Liver (tissue), 9 donors: ENCODE measurements around the gene SYT8. TPM values are rescaled to one million over a fixed set of nuclear protein-coding genes. Genes with fewer than 3 reads are reported as not detected.
A peak's percentile ranks its signal among the peaks of the same experiment; 100 is the strongest.

Experiments
- DNase-seq: peaks from one replicate; pipeline ENCODE4 v3.0.0-alpha.2; 2017; ENCODE audit warnings: low spot score
- H3K27ac ChIP-seq, 2 donors: one replicate each; pipeline ENCODE4 v1.7.0; 2013; ENCODE audit warnings: inconsistent platforms in 2 of 2, low read length in 2 of 2, control low read depth in 1 of 2, low read depth in 1 of 2, mild to moderate bottlenecking in 1 of 2
- H3K27me3 ChIP-seq, 4 donors: one replicate each; pipeline versions ENCODE4 v1.6.1 to v1.7.0; 2013; ENCODE audit warnings: low read length in 3 of 4, inconsistent platforms in 1 of 4, mild to moderate bottlenecking in 1 of 4, moderate library complexity in 1 of 4; ENCODE audit not compliant: control insufficient read depth in 4 of 4, insufficient read depth in 4 of 4
- H3K36me3 ChIP-seq, 4 donors: one replicate each; pipeline versions ENCODE4 v1.6.1 to v1.7.0; 2013; ENCODE audit warnings: low read length in 3 of 4, mild to moderate bottlenecking in 3 of 4, low read depth in 1 of 4, moderate library complexity in 1 of 4; ENCODE audit not compliant: control insufficient read depth in 4 of 4, insufficient read depth in 3 of 4
- H3K4me1 ChIP-seq, 4 donors: one replicate each; pipeline versions ENCODE4 v1.6.1 to v1.7.0; 2013; ENCODE audit warnings: low read length in 3 of 4, mild to moderate bottlenecking in 3 of 4, moderate library complexity in 1 of 4; ENCODE audit not compliant: control insufficient read depth in 4 of 4, insufficient read depth in 4 of 4
- H3K4me3 ChIP-seq, 3 donors: one replicate each; pipeline versions ENCODE4 v1.6.1 to v1.7.0; 2013; ENCODE audit warnings: low read length in 3 of 3, control low read depth in 1 of 3, low read depth in 1 of 3, mild to moderate bottlenecking in 1 of 3
- H3K9ac ChIP-seq, 2 donors: one replicate each; pipeline ENCODE4 v1.7.0; 2013; ENCODE audit warnings: low read length in 2 of 2, mild to moderate bottlenecking in 2 of 2, moderate library complexity in 2 of 2, control low read depth in 1 of 2, low read depth in 1 of 2
- H3K9me3 ChIP-seq, 4 donors: one replicate each; pipeline versions ENCODE4 v1.6.1 to v1.7.0; 2013; ENCODE audit warnings: low read length in 3 of 4; ENCODE audit not compliant: control insufficient read depth in 4 of 4
- EGR1 ChIP-seq, 2 donors: IDR thresholded peaks; 2 replicates each; pipeline ENCODE4 v1.6.1; 2016 to 2018; ENCODE audit warnings: antibody characterized with exemption in 2 of 2, low read depth in 2 of 2
- FOXA1 ChIP-seq: IDR thresholded peaks from 2 replicates; pipeline ENCODE4 v1.6.1; 2016; ENCODE audit warnings: antibody characterized with exemption
- FOXA2 ChIP-seq: IDR thresholded peaks from 2 replicates; pipeline ENCODE4 v1.6.1; 2016; ENCODE audit warnings: antibody characterized with exemption
- HNF4A ChIP-seq, 2 donors: conservative IDR thresholded peaks; 2 replicates each; pipeline ENCODE4 v1.6.1; 2016; ENCODE audit warnings: antibody characterized with exemption in 2 of 2, mild to moderate bottlenecking in 2 of 2
- HNF4G ChIP-seq: IDR thresholded peaks from 2 replicates; pipeline ENCODE4 v1.6.1; 2016; ENCODE audit warnings: antibody characterized with exemption
- JUND ChIP-seq, 2 donors: IDR thresholded peaks; 2 replicates each; pipeline ENCODE4 v1.6.1; 2016; ENCODE audit warnings: antibody characterized with exemption in 2 of 2
- NR2F2 ChIP-seq: IDR thresholded peaks from 2 replicates; pipeline ENCODE4 v1.6.1; 2016; ENCODE audit warnings: antibody characterized with exemption
- RAD21 ChIP-seq, 2 donors: IDR thresholded peaks; 2 replicates each; pipeline ENCODE4 v1.6.1; 2016; ENCODE audit warnings: antibody characterized with exemption in 2 of 2, mild to moderate bottlenecking in 2 of 2
- RXRA ChIP-seq, 2 donors: IDR thresholded peaks; 2 replicates each; pipeline ENCODE4 v1.6.1; 2017 to 2018; ENCODE audit warnings: antibody characterized with exemption in 2 of 2, mild to moderate bottlenecking in 1 of 2
- SP1 ChIP-seq: IDR thresholded peaks from 2 replicates; pipeline ENCODE4 v1.6.1; 2018; ENCODE audit warnings: antibody characterized with exemption, mild to moderate bottlenecking
- TAF1 ChIP-seq: conservative IDR thresholded peaks from 2 replicates; pipeline ENCODE4 v1.6.1; 2016; ENCODE audit warnings: antibody characterized with exemption, mild to moderate bottlenecking
- YY1 ChIP-seq: IDR thresholded peaks from 2 replicates; pipeline ENCODE4 v1.6.1; 2016; ENCODE audit warnings: antibody characterized with exemption, mild to moderate bottlenecking
- WGBS: extraction: QIAGEN DNeasy Blood & Tissue Kit; methylation state at CpG from one replicate; pipeline ENCODE4 v1.1.7; 2013; 5-methylcytosine and 5-hydroxymethylcytosine counted together
- polyA plus RNA-seq, 2 donors: library from polyadenylated mRNA; stranded (reverse) in 1 of 2; unstranded in 1 of 2; fragments of 200-250 nt in 1 of 2; fragments of >200 nt in 1 of 2; fragmentation: Nextera tagmentation in 1 of 2; extraction: Ambion mirVana in 1 of 2; gene quantifications; one replicate each; pipeline versions ENCODE4 v1.2.1 to v1.2.3, GENCODE V29; 2013 to 2015
- total RNA-seq, 2 donors: library from RNA; depleted of rRNA; stranded (reverse); fragments of >200 nt; gene quantifications; one replicate each; pipeline ENCODE4 v1.2.3, GENCODE V29; 2014
- TF ChIP-seq, protein P1 (sequence below): IDR thresholded peaks from 2 replicates; pipeline ENCODE4 v1.6.1; 2016; ENCODE audit warnings: antibody characterized with exemption
- TF ChIP-seq, protein P2 (sequence below): IDR thresholded peaks from 2 replicates; pipeline ENCODE4 v1.6.1; 2016; ENCODE audit warnings: antibody characterized with exemption
- TF ChIP-seq, protein P3 (sequence below): fragments of 150-350 bp; IDR thresholded peaks from 2 replicates; pipeline ENCODE4 v1.5.1; 2017; ENCODE audit warnings: improper control_type of control experiment, low read depth, low read length; ENCODE audit not compliant: missing input control
- TF ChIP-seq, protein P4 (sequence below): IDR thresholded peaks from 2 replicates; pipeline ENCODE4 v1.6.1; 2016; ENCODE audit warnings: antibody characterized with exemption
- TF ChIP-seq, protein P5 (sequence below): IDR thresholded peaks from 2 replicates; pipeline ENCODE4 v1.6.1; 2016; ENCODE audit warnings: antibody characterized with exemption, mild to moderate bottlenecking
- donor health status: healthy.
- donor health status: healthy.
- donor health status: healthy.
- donor health status: healthy.
- donor health status: healthy.

The SYT8 gene
- total and polyA plus RNA-seq, 4 donors = 0.17 to 0.99 (median 0.35) TPM

DNA sequence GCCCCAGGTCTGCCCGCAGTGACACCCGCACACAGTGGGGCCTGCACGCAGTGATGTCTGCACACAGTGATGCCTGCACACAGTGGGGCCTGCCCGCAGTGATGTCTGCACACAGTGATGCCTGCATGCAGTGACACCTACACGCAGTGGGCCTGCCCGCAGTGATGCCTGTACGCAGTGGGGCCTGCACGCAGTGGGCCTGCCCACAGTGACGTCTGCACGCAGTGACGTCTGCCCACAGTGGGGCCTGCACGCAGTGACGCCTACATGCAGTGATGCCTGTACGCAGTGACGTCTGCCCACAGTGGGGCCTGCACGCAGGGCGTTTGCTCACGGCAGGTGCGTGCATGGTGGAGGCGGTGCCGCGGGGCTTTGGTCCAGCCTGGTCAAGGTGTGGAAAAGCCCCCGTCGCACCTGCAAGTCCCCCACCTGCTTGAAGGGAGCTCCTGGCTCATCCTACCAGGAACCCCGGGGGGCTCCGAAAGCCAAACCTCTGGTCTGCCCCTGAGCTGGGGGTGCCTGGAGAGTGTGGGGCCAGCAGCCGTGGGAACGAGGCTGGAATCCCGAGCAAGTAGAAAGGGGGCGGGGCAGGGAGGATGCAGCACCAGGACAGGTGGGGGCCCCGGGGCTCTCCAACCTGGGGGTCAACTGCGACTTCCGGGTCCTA, 8.9 kb upstream of the SYT8 start:
- TF ChIP-seq, protein P1, sequence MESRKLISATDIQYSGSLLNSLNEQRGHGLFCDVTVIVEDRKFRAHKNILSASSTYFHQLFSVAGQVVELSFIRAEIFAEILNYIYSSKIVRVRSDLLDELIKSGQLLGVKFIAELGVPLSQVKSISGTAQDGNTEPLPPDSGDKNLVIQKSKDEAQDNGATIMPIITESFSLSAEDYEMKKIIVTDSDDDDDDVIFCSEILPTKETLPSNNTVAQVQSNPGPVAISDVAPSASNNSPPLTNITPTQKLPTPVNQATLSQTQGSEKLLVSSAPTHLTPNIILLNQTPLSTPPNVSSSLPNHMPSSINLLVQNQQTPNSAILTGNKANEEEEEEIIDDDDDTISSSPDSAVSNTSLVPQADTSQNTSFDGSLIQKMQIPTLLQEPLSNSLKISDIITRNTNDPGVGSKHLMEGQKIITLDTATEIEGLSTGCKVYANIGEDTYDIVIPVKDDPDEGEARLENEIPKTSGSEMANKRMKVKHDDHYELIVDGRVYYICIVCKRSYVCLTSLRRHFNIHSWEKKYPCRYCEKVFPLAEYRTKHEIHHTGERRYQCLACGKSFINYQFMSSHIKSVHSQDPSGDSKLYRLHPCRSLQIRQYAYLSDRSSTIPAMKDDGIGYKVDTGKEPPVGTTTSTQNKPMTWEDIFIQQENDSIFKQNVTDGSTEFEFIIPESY = no peak
- TF ChIP-seq RXRA (IDR thresholded peaks at IDR 0.05) = no peak
- no peak for TF ChIP-seq FOXA2
- Histone ChIP-seq H3K4me3 (no peak overlapping the region), H3K9me3 (no peaks in the 10 kb centered on the region), H3K4me1 (peaks cover 4 to 31% (median 12%) of the 10 kb centered on the region in 4 donors), H3K9ac (no peak overlapping the region), H3K27ac (no peak overlapping the region), H3K36me3 (no peaks in the 10 kb centered on the region), H3K27me3 (no peaks in the 10 kb centered on the region)
- 90% methylated on average over 33 of the region's 33 CpGs for WGBS
- no peak for DNase-seq

DNA sequence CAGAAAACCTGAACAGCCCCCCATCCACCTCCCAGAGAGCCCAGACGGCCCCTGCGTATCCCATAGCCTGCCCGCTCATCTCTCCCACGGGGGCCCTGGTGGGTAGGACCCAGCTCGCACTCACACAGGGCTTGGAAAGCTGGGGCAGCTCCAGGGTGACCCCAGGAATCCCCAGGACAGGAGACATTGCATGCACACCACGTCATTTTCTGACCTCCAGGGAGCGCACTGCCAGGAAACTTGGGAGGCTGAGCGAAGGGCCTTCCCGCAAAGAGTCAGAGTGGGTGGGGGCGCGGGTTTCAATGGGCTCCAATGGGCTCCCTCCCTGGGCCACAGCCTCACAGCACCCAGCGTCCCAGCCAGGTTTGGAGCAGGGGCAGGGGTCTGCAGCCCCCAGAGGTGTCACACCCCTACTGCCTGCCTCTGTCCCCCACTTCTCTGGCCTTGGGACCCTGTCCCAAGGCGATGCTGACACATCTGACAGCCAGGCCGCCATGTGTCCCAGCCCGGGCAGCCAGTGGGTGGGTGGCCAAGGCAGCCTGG, 8.2 kb upstream of the SYT8 start:
- Histone ChIP-seq H3K4me1 (peaks cover 4 to 34% (median 15%) of the 10 kb centered on the region in 4 donors), H3K9ac (no peak overlapping the region), H3K27ac (peak overlapping the region in 1 of 2 donors; percentile 31), H3K9me3 (no peaks in the 10 kb centered on the region), H3K4me3 (no peak overlapping the region), H3K27me3 (no peaks in the 10 kb centered on the region), H3K36me3 (no peaks in the 10 kb centered on the region)
- 79% methylated on average over 15 of the region's 15 CpGs for WGBS
- DNase-seq = no peak
- TF ChIP-seq JUND (IDR thresholded peaks at IDR 0.05) = no peak
- no peak for TF ChIP-seq FOXA1
- TF ChIP-seq, protein P2, sequence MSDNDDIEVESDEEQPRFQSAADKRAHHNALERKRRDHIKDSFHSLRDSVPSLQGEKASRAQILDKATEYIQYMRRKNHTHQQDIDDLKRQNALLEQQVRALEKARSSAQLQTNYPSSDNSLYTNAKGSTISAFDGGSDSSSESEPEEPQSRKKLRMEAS = no peak
- no peak for TF ChIP-seq SP1
- no peak for TF ChIP-seq NR2F2

DNA sequence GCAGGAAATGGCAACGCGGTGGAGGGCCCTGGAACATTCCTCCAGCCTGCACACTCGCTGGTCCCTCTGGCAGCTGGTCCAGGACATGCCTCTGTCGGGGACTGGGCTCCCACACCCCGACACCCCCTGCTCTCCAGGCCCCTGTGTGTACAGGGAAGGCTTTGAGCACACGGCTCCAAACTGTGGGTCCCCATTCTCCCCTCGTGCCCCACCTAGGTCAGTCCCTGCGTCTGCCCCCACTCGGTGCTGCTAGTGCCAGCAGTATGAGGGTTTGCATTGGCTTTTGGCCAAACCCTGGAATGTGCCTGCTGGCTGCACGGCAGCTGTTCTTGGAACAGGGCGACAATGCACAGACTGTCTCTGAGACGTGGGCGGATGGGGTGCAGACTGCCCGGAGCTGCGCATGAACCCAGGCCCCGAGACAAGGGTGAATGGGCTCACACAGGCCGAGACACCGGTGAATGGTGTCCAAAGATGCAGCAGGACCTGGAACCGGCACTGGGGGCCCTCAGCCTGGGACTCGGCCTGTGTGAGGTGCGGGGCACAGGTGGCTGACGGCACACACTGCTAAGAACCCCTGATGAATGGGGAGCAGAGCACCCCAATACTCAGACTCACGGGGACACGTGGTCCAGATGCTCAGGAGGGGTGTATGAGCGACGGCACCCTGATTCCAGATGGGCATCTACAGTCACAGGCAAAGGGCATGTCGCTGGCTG, 7.5 kb upstream of the SYT8 start:
- H3K27me3 ChIP-seq = no peaks in the 10 kb centered on the region
- no peak overlapping the region for H3K9ac ChIP-seq
- no peaks in the 10 kb centered on the region for H3K9me3 ChIP-seq
- DNase-seq = no peak
- H3K27ac ChIP-seq = peak overlapping the region in 1 of 2 donors; percentile 31
- H3K4me1 ChIP-seq = peaks cover 7 to 38% (median 16%) of the 10 kb centered on the region in 4 donors
- WGBS = 55% methylated on average over 27 of the region's 27 CpGs
- no peak overlapping the region for H3K4me3 ChIP-seq
- H3K36me3 ChIP-seq = no peaks in the 10 kb centered on the region
- TF ChIP-seq FOXA2 = no peak
- TF ChIP-seq JUND (IDR thresholded peaks at IDR 0.05) = no peak
- no peak for TF ChIP-seq RXRA (IDR thresholded peaks at IDR 0.05)
- TF ChIP-seq SP1 = no peak
- TF ChIP-seq NR2F2 = no peak
- no peak for TF ChIP-seq HNF4A (conservative IDR thresholded peaks at IDR 0.05)
- no peak for TF ChIP-seq EGR1 (IDR thresholded peaks at IDR 0.05; ENCODE audit: low read depth in 2 of 2)
- TF ChIP-seq, protein P2 = no peak
- TF ChIP-seq FOXA1 = no peak
- no peak for TF ChIP-seq YY1
- TF ChIP-seq HNF4G = no peak
- TF ChIP-seq, protein P3, sequence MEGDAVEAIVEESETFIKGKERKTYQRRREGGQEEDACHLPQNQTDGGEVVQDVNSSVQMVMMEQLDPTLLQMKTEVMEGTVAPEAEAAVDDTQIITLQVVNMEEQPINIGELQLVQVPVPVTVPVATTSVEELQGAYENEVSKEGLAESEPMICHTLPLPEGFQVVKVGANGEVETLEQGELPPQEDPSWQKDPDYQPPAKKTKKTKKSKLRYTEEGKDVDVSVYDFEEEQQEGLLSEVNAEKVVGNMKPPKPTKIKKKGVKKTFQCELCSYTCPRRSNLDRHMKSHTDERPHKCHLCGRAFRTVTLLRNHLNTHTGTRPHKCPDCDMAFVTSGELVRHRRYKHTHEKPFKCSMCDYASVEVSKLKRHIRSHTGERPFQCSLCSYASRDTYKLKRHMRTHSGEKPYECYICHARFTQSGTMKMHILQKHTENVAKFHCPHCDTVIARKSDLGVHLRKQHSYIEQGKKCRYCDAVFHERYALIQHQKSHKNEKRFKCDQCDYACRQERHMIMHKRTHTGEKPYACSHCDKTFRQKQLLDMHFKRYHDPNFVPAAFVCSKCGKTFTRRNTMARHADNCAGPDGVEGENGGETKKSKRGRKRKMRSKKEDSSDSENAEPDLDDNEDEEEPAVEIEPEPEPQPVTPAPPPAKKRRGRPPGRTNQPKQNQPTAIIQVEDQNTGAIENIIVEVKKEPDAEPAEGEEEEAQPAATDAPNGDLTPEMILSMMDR = no peak
- TF ChIP-seq, protein P4, sequence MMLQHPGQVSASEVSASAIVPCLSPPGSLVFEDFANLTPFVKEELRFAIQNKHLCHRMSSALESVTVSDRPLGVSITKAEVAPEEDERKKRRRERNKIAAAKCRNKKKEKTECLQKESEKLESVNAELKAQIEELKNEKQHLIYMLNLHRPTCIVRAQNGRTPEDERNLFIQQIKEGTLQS = no peak
- no peak for TF ChIP-seq RAD21 (IDR thresholded peaks at IDR 0.05)
- TF ChIP-seq TAF1 = no peak
- TF ChIP-seq, protein P5, sequence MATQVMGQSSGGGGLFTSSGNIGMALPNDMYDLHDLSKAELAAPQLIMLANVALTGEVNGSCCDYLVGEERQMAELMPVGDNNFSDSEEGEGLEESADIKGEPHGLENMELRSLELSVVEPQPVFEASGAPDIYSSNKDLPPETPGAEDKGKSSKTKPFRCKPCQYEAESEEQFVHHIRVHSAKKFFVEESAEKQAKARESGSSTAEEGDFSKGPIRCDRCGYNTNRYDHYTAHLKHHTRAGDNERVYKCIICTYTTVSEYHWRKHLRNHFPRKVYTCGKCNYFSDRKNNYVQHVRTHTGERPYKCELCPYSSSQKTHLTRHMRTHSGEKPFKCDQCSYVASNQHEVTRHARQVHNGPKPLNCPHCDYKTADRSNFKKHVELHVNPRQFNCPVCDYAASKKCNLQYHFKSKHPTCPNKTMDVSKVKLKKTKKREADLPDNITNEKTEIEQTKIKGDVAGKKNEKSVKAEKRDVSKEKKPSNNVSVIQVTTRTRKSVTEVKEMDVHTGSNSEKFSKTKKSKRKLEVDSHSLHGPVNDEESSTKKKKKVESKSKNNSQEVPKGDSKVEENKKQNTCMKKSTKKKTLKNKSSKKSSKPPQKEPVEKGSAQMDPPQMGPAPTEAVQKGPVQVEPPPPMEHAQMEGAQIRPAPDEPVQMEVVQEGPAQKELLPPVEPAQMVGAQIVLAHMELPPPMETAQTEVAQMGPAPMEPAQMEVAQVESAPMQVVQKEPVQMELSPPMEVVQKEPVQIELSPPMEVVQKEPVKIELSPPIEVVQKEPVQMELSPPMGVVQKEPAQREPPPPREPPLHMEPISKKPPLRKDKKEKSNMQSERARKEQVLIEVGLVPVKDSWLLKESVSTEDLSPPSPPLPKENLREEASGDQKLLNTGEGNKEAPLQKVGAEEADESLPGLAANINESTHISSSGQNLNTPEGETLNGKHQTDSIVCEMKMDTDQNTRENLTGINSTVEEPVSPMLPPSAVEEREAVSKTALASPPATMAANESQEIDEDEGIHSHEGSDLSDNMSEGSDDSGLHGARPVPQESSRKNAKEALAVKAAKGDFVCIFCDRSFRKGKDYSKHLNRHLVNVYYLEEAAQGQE = no peak
